Middle frontal gyrus (tissue), 1 donor: ENCODE data around the gene MNX1.

Source experiments
- DNase-seq: peaks from one replicate; pipeline ENCODE4 v3.0.0-alpha.2; 2015; ENCODE audit warnings: low spot score; ENCODE audit errors: extremely low spot score

Gene MNX1

GRCh38 chr7:157033483-157034473 lies 23.3 kb upstream of the MNX1 start:
- DNase-seq: no peak

GRCh38 chr7:157032644-157033482 lies 22.4 kb upstream of the MNX1 start:
- DNase-seq: no peak

GRCh38 chr7:157032128-157032527 lies 21.7 kb upstream of the MNX1 start:
- no peak for DNase-seq

- no peak for DNase-seq
These were observed 17.9 kb upstream of the MNX1 start for GRCh38 chr7:157028199-157028903.

GRCh38 chr7:157027568-157028198 lies 17.2 kb upstream of the MNX1 start:
- DNase-seq: no peak

- no peak for DNase-seq
These were observed 14.3 kb upstream of the MNX1 start for GRCh38 chr7:157024716-157025115.

GRCh38 chr7:157023589-157023905 lies 13.1 kb upstream of the MNX1 start:
- DNase-seq: no peak

GRCh38 chr7:157022681-157023588 lies 12.5 kb upstream of the MNX1 start:
- no peak for DNase-seq

- DNase-seq: no peak
These were observed 11.6 kb upstream of the MNX1 start for GRCh38 chr7:157021871-157022680.

GRCh38 chr7:157021071-157021870 lies 10.8 kb upstream of the MNX1 start:
- DNase-seq: no peak

GRCh38 chr7:157020514-157021070 lies 10.1 kb upstream of the MNX1 start:
- DNase-seq: no peak

GRCh38 chr7:157019718-157020451 lies 9.4 kb upstream of the MNX1 start:
- no peak for DNase-seq

- no peak for DNase-seq
These were observed 8.6 kb upstream of the MNX1 start for GRCh38 chr7:157018997-157019608.

- DNase-seq: no peak
These were observed 8.0 kb upstream of the MNX1 start for GRCh38 chr7:157018328-157018996.

- DNase-seq: no peak
These were observed 7.3 kb upstream of the MNX1 start for GRCh38 chr7:157017603-157018327.

GRCh38 chr7:157017149-157017548 lies 6.7 kb upstream of the MNX1 start:
- no peak for DNase-seq
